ENCODE data around the gene DNAJC25. TPM values are rescaled to one million over a fixed set of nuclear protein-coding genes. Genes with fewer than 3 reads are reported as not detected.
A peak's percentile ranks its signal among the peaks of the same experiment; 100 is the strongest.

Gene DNAJC25
- total RNA-seq, 1 experiment from 2014 or later, result 6.0 TPM

GRCh38 chr9:111659691-111660090, 28.6 kb downstream of the DNAJC25 start:
- no peak overlapping the region for H3K27ac ChIP-seq (ENCODE audit: low read length)
- intact Hi-C loops (cut with micrococcal nuclease; ENCODE audit: unreplicated experiment), result no loop called here
- no peaks in the 10 kb centered on the region; the same call in 1 of the 2 replicates for H3K36me3 ChIP-seq (ENCODE audit: control insufficient read depth, insufficient read depth, low read length)
- peaks cover 10% of the 10 kb centered on the region for H3K4me1 ChIP-seq (ENCODE audit: control insufficient read depth, insufficient read depth, low read length)
- H3K9me3 ChIP-seq (ENCODE audit: control insufficient read depth, insufficient read depth, low read depth, low read length), result no peaks in the 10 kb centered on the region
- CTCF ChIA-PET, result interaction anchor here (0.6 kb wide), 1 partner anchor 20 kb away, joined by 4 read pairs; no protein-coding TSS in a partner anchor
- TF ChIP-seq TCF7L2 (IDR thresholded peaks at IDR 0.05; ENCODE audit: low read depth, low read length), result no peak
- TF ChIP-seq, protein P1, sequence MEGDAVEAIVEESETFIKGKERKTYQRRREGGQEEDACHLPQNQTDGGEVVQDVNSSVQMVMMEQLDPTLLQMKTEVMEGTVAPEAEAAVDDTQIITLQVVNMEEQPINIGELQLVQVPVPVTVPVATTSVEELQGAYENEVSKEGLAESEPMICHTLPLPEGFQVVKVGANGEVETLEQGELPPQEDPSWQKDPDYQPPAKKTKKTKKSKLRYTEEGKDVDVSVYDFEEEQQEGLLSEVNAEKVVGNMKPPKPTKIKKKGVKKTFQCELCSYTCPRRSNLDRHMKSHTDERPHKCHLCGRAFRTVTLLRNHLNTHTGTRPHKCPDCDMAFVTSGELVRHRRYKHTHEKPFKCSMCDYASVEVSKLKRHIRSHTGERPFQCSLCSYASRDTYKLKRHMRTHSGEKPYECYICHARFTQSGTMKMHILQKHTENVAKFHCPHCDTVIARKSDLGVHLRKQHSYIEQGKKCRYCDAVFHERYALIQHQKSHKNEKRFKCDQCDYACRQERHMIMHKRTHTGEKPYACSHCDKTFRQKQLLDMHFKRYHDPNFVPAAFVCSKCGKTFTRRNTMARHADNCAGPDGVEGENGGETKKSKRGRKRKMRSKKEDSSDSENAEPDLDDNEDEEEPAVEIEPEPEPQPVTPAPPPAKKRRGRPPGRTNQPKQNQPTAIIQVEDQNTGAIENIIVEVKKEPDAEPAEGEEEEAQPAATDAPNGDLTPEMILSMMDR (IDR thresholded peaks at IDR 0.05), result no peak
- TF ChIP-seq POLR2AphosphoS5 (IDR thresholded peaks at IDR 0.05; ENCODE audit: low read depth, low read length), result no peak
- no peak for TF ChIP-seq REST (IDR thresholded peaks at IDR 0.05; ENCODE audit: insufficient read depth in 1 of 2, low read depth in 2 of 2, low read length in 1 of 2)
- TF ChIP-seq SIN3A (IDR thresholded peaks at IDR 0.05; ENCODE audit: borderline replicate concordance, insufficient read depth, low read depth, low read length), result no peak
- no peaks in the 10 kb centered on the region for H3K27me3 ChIP-seq (ENCODE audit: control insufficient read depth, insufficient read depth, low read length)
- H3K4me3 ChIP-seq (ENCODE audit: low read depth in 2 of 2, low read length in 2 of 2), result no peak overlapping the region
- ATAC-seq, result no peak
- in situ Hi-C loops (cut with HindIII; ENCODE audit: low pct_unique_long_range_greater_than_20kb, low sequenced_read_pairs), result no loop called here
- POLR2A ChIA-PET, result no interaction called here
- DNase-seq (ENCODE audit: low read depth, low spot score), result no peak
- no TSS peak for BruUV-seq (replicated peaks)

DNA sequence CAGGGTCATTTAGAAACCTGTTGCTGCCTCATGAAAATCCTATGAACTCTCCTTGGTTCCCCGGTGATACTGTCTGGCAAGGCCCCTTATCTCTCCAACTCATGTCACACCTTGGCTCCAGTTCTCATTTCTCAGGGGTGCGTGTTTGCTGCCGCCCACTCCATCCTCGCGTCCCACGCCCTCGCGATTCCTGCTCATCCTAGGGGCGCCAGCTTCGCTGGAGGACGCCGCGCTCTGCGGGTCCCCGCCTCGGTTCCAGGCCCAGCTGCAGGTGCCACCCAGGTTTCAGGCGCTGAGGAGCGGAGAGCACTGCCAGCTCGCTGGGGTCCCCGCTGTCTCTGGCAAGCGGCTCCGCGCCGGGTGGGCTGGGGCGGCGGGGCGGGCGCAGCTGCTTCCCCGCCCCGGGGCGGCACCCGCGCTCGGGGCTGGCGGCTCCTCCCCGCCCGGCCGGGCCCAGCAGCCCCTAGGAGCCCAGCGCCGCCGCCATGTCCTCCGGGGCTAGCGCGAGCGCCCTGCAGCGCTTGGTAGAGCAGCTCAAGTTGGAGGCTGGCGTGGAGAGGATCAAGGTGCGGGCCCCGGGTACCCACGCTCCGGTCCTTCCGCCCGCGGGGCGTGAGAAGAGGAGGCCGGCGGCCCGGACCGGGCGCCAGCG, 30.1 kb downstream of the DNAJC25 start, which contains the start of gene GNG10:
Gene GNG10, plus strand, starts transcription at position 456 of the 652 bp plus-strand sequence. Its CDS starts 30 bp downstream, at position 486.
- Histone ChIP-seq H3K9me3 (ENCODE audit: control insufficient read depth, insufficient read depth, low read depth, low read length) (no peaks in the 10 kb centered on the region), H3K36me3 (ENCODE audit: control insufficient read depth, insufficient read depth, low read length) (no peaks in the 10 kb centered on the region; the same call in 1 of the 2 replicates), H3K27ac (ENCODE audit: low read length) (peak within 1 kb of the TSS; percentile 82), H3K27me3 (ENCODE audit: control insufficient read depth, insufficient read depth, low read length) (no peaks in the 10 kb centered on the region), H3K4me3 (ENCODE audit: low read depth in 2 of 2, low read length in 2 of 2) (peak within 1 kb of the TSS; percentile 72 to 84), H3K4me1 (ENCODE audit: control insufficient read depth, insufficient read depth, low read length) (peaks cover 10% of the 10 kb centered on the region)
- TF ChIP-seq REST (IDR thresholded peaks at IDR 0.05; ENCODE audit: insufficient read depth in 1 of 2, low read depth in 2 of 2, low read length in 1 of 2), result no peak
- TF ChIP-seq SIN3A (IDR thresholded peaks at IDR 0.05; ENCODE audit: borderline replicate concordance, insufficient read depth, low read depth, low read length), result no peak
- peak; percentile 50; the same call in 1 of the 2 replicates for TF ChIP-seq POLR2AphosphoS5 (IDR thresholded peaks at IDR 0.05; ENCODE audit: low read depth, low read length)
- TF ChIP-seq TCF7L2 (IDR thresholded peaks at IDR 0.05; ENCODE audit: low read depth, low read length), result no peak
- TF ChIP-seq, protein P1 (IDR thresholded peaks at IDR 0.05), result no peak
- ChIA-PET POLR2A (no interaction called here), CTCF (no interaction called here)
- DNase-seq (ENCODE audit: low read depth, low spot score) (no peak), ATAC-seq (peak; percentile 99)
- intact Hi-C loops (cut with micrococcal nuclease; ENCODE audit: unreplicated experiment), result no loop called here
- in situ Hi-C loops (cut with HindIII; ENCODE audit: low pct_unique_long_range_greater_than_20kb, low sequenced_read_pairs), result no loop called here
- no TSS peak for BruUV-seq (replicated peaks)
